K562 (cell line): ENCODE measurements around the gene ONECUT1. TPM values are rescaled to one million over a fixed set of nuclear protein-coding genes. Genes with fewer than 3 reads are reported as not detected.
A peak's percentile ranks its signal among the peaks of the same experiment; 100 is the strongest.

Experiments
- REST ChIP-seq, 2 experiments: fragments of 450-650 bp; formaldehyde crosslinking in 1 of 2; IDR thresholded peaks; 2 replicates each; pipeline versions ENCODE4 v1.4.0 to v1.6.1; 2014 to 2020; ENCODE audit warnings: mild to moderate bottlenecking in 2 of 2, borderline replicate concordance in 1 of 2, low read depth in 1 of 2
- polyA plus RNA-seq, 8 experiments: library from polyadenylated mRNA; depleted of rRNA in 4 of 8; stranded (reverse) in 5 of 8; unstranded in 3 of 8; fragments of >200 nt; fragmentation: Nextera tagmentation in 2 of 8; fragmentation: Illumina TruSeq in 1 of 8; extraction: Ambion mirVana in 2 of 8; extraction: Trizol in 1 of 8; gene quantifications; 2 replicates each; pipeline versions ENCODE4 v1.2.1 to v1.2.3, GENCODE V29; 2011 to 2014; ENCODE audit warnings: inconsistent platforms in 1 of 8, missing spikeins in 1 of 8
- total RNA-seq, 7 experiments: library from RNA; depleted of rRNA in 6 of 7; stranded (reverse); fragments of >200 nt in 6 of 7; fragmentation: Illumina TruSeq in 2 of 7; extraction: Trizol in 2 of 7; gene quantifications; 2 replicates each; pipeline versions ENCODE4 v1.2.1 to v1.2.3, GENCODE V29; 2011 to 2021; ENCODE audit warnings: low replicate concordance in 1 of 7

The ONECUT1 gene
- total and polyA plus RNA-seq, 9 of the 15 experiments (the other 6 are each of a cell fraction or from before 2014, with no cell fraction given): not detected

GRCh38 chr15:52735231-52736089 is 54.7 kb downstream of the ONECUT1 start (continued):
- TF ChIP-seq REST (IDR thresholded peaks at IDR 0.05; ENCODE audit: borderline replicate concordance): peak; percentile 83
- no peak for TF ChIP-seq REST (CRISPR knock-in tag; IDR thresholded peaks at IDR 0.05; ENCODE audit: low read depth)
